K562 (cell line): ENCODE results near the gene PPARG. TPM values are rescaled to one million over a fixed set of nuclear protein-coding genes. Genes with fewer than 3 reads are reported as not detected.

Experiments used
- ATAC-seq: fragments of 200-7000 bp; cut with Tn5 transposase; 3 replicates; pipeline ENCODE4 v1.9.1; 2020; ENCODE audit warnings: moderate library complexity
- BruUV-seq: library from RNA; stranded (reverse); fragments of 400-500 nt; replicated peaks from 2 replicates; lab custom pipeline; 2021; lab: Mats Ljungman, UMichigan
- CTCF ChIA-PET: fragments of 300-600 bp; formaldehyde crosslinking; extraction: SDS; loops from one replicate; lab custom pipeline; 2021; ENCODE audit warnings: low intra/inter-chr PET ratio; lab: Yijun Ruan, JAX
- POLR2A ChIA-PET: fragments of 300-600, 350-650 bp; sonication (Branson Sonifier 250); formaldehyde crosslinking; extraction: SDS; loops from one replicate; lab custom pipeline; 2021; ENCODE audit warnings: antibody characterized with exemption, inconsistent platforms; lab: Yijun Ruan, JAX
- DNase-seq, 4 experiments: peaks; one replicate each; pipeline versions ENCODE4 v3.0.0 to v3.0.0-alpha.2; 2011 to 2018; ENCODE audit warnings: low spot score in 3 of 4, mixed read lengths in 3 of 4; ENCODE audit errors: extremely low read depth in 1 of 4
- FAIRE-seq: peaks from 2 replicates; lab custom pipeline; 2011; peaks lifted over from hg19 to GRCh38; lab: Jason Lieb, UNC
- H2AFZ ChIP-seq: 2 replicates; pipeline ENCODE4 v1.6.0; 2011; ENCODE audit warnings: low read depth, low read length, control low read depth, inconsistent platforms
- H3K27ac ChIP-seq: fragments of 200-600 bp; 3 replicates; pipeline ENCODE4 v1.8.0; 2011; ENCODE audit warnings: low read depth, mild to moderate bottlenecking, control low read depth, inconsistent platforms, low read length, moderate library complexity, mixed read lengths; ENCODE audit errors: extremely low read depth
- H3K27me3 ChIP-seq, 2 experiments: fragments of 300-600 bp in 1 of 2; 2 replicates in 1 of 2; 3 replicates in 1 of 2; pipeline versions ENCODE4 v1.6.0 to v1.8.0; 2011; ENCODE audit warnings: inconsistent platforms in 2 of 2, low read length in 2 of 2, mild to moderate bottlenecking in 1 of 2, mixed read lengths in 1 of 2, moderate library complexity in 1 of 2; ENCODE audit not compliant: control insufficient read depth in 2 of 2, insufficient read depth in 2 of 2
- H3K36me3 ChIP-seq: fragments of 300-600 bp; 3 replicates; pipeline ENCODE4 v1.8.0; 2011; ENCODE audit warnings: mild to moderate bottlenecking, low read length, inconsistent platforms; ENCODE audit not compliant: control insufficient read depth, insufficient read depth
- H3K4me1 ChIP-seq, 2 experiments: fragments of 200-600 bp in 1 of 2; replicated peaks in 1 of 2; 2 replicates in 1 of 2; 3 replicates in 1 of 2; pipeline versions ENCODE4 v1.5.1 to v1.8.0; 2011; ENCODE audit warnings: inconsistent platforms in 2 of 2, low read length in 2 of 2, mild to moderate bottlenecking in 1 of 2, mixed read lengths in 1 of 2, moderate library complexity in 1 of 2; ENCODE audit not compliant: control insufficient read depth in 2 of 2, insufficient read depth in 2 of 2
- H3K4me2 ChIP-seq: 2 replicates; pipeline ENCODE4 v1.6.1; 2011; ENCODE audit warnings: low read length, control low read depth, inconsistent platforms, mixed read lengths; ENCODE audit not compliant: insufficient read depth
- H3K4me3 ChIP-seq: fragments of 200-600 bp; sonication (generic), shearing (Covaris generic); 2 replicates; pipeline ENCODE4 v1.5.1; 2016; ENCODE audit warnings: control low read depth, inconsistent platforms
- H3K79me2 ChIP-seq: fragments of 200-600 bp; 3 replicates; pipeline ENCODE4 v1.8.0; 2011; ENCODE audit warnings: low read length, inconsistent platforms; ENCODE audit not compliant: control insufficient read depth, insufficient read depth
- H3K9ac ChIP-seq, 2 experiments: 2 replicates each; pipeline versions ENCODE4 v1.6.0 to v1.6.1; 2011; ENCODE audit warnings: low read depth in 2 of 2, low read length in 2 of 2, control low read depth in 1 of 2, inconsistent platforms in 1 of 2, mild to moderate bottlenecking in 1 of 2, mixed read lengths in 1 of 2; ENCODE audit not compliant: insufficient read depth in 1 of 2
- H3K9me1 ChIP-seq: one replicate; pipeline ENCODE4 v1.6.0; 2011; ENCODE audit warnings: inconsistent platforms, mild to moderate bottlenecking, low read length, moderate library complexity; ENCODE audit not compliant: control insufficient read depth, insufficient read depth
- H3K9me3 ChIP-seq: replicated peaks from 2 replicates; pipeline ENCODE4 v1.5.1; 2011; ENCODE audit warnings: low read depth, low read length, inconsistent platforms; ENCODE audit not compliant: control insufficient read depth, insufficient read depth
- H4K20me1 ChIP-seq: replicated peaks from 2 replicates; pipeline ENCODE4 v1.6.1; 2011; ENCODE audit warnings: low read length, inconsistent platforms, mixed read lengths; ENCODE audit not compliant: control insufficient read depth, insufficient read depth
- CGGBP1 ChIP-seq: fragments of 250-450 bp; sonication (Bioruptor Pico); IDR thresholded peaks from 2 replicates; pipeline ENCODE4 v1.9.0; 2021; ENCODE audit warnings: mild to moderate bottlenecking
- RCOR1 ChIP-seq, 2 experiments: IDR thresholded peaks; 2 replicates each; pipeline ENCODE4 v1.6.1; 2012; ENCODE audit warnings: low read depth in 2 of 2, low read length in 2 of 2, borderline replicate concordance in 1 of 2, improper control_type of control experiment in 1 of 2
- SIX5 ChIP-seq, 2 experiments: IDR thresholded peaks; 2 replicates each; pipeline ENCODE4 v1.6.1; 2011; ENCODE audit warnings: low read length in 2 of 2, borderline replicate concordance in 1 of 2, low read depth in 1 of 2, mild to moderate bottlenecking in 1 of 2, moderate library complexity in 1 of 2; ENCODE audit not compliant: insufficient read depth in 1 of 2
- ZNF174 ChIP-seq: fragments of 250-450 bp; sonication (Bioruptor Pico); IDR thresholded peaks from 2 replicates; pipeline ENCODE4 v1.4.0; 2020; ENCODE audit warnings: mild to moderate bottlenecking
- ZNF197 ChIP-seq: fragments of 200-800 bp; sonication (Bioruptor generic); IDR thresholded peaks from 2 replicates; pipeline ENCODE4 v1.6.1; 2016; ENCODE audit warnings: low read depth, missing genetic modification characterization, missing compliant biosample characterization
- ZNF217 ChIP-seq: sonication (generic); formaldehyde crosslinking; IDR thresholded peaks from 2 replicates; pipeline ENCODE4 v1.8.0; 2022; ENCODE audit warnings: mild to moderate bottlenecking, missing genetic modification reagents
- WGBS: fragments of 100-300 bp; shearing (Covaris generic); methylation state at CpG from one replicate; pipeline ENCODE4 v1.1.6; 2016; ENCODE audit warnings: low coverage, mixed read lengths; ENCODE audit not compliant: insufficient coverage; ENCODE audit errors: missing lambda C conversion rate; 5-methylcytosine and 5-hydroxymethylcytosine counted together
- in situ Hi-C: fragments of 300-500 bp; cut with MboI; formaldehyde crosslinking; loops from 4 replicates; pipeline ENCODE4 v1.15.0; 2018; ENCODE audit warnings: inconsistent platforms, mixed read lengths
- intact Hi-C: fragments of 100-400 bp; cut with micrococcal nuclease; formaldehyde crosslinking; loops from 2 replicates; pipeline ENCODE4 v1.14.2; 2022
- polyA plus RNA-seq, 8 experiments: library from polyadenylated mRNA; depleted of rRNA in 4 of 8; stranded (reverse) in 5 of 8; unstranded in 3 of 8; fragments of >200 nt; fragmentation: Nextera tagmentation in 2 of 8; fragmentation: Illumina TruSeq in 1 of 8; extraction: Ambion mirVana in 2 of 8; extraction: Trizol in 1 of 8; gene quantifications; 2 replicates each; pipeline versions ENCODE4 v1.2.1 to v1.2.3, GENCODE V29; 2011 to 2014; ENCODE audit warnings: inconsistent platforms in 1 of 8, missing spikeins in 1 of 8
- total RNA-seq, 7 experiments: library from RNA; depleted of rRNA in 6 of 7; stranded (reverse); fragments of >200 nt in 6 of 7; fragmentation: Illumina TruSeq in 2 of 7; extraction: Trizol in 2 of 7; gene quantifications; 2 replicates each; pipeline versions ENCODE4 v1.2.1 to v1.2.3, GENCODE V29; 2011 to 2021; ENCODE audit warnings: low replicate concordance in 1 of 7
- TF ChIP-seq, protein P1 (sequence below): sonication (generic); formaldehyde crosslinking; IDR thresholded peaks from 2 replicates; pipeline ENCODE4 v1.8.1; 2023; ENCODE audit warnings: mild to moderate bottlenecking, missing genetic modification reagents
- TF ChIP-seq, protein P2 (sequence below): fragments of 450-650 bp; conservative IDR thresholded peaks from 2 replicates; pipeline ENCODE4 v1.6.1; 2016; ENCODE audit warnings: missing genetic modification characterization, low read depth, mild to moderate bottlenecking, missing compliant biosample characterization, moderate library complexity
- TF ChIP-seq, protein P3 (sequence below): fragments of 450-650 bp; IDR thresholded peaks from 2 replicates; pipeline ENCODE4 v1.6.1; 2017; ENCODE audit warnings: antibody characterized with exemption

Gene PPARG
- total and polyA plus RNA-seq, 9 of the 15 experiments (the other 6 are each of a cell fraction or from before 2014, with no cell fraction given), result not detected

DNA sequence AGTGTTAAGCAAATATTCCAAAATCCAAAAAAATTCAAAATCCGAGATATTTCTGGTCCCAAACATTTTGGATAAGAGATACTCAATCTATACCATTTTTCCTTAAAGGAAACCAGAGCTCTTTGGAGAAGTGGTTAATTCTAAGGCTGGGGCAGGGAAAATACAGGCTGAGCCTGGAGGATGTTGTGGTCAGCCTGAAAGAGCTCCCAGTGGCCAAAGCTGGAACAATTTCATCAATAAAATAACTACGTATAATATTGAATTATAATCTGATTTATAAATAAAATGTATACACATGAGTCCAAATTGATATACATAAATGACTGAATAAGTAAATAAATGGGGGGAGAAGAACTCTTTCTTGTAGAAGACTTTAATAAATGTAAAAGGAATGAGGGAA, 24.6 kb downstream of the PPARG start:
- BruUV-seq, result no TSS peak
- CTCF ChIA-PET, result no interaction called here
- ATAC-seq (no peak), FAIRE-seq (no peak), DNase-seq (no peak)
- H3K36me3 ChIP-seq, result no peaks in the 10 kb centered on the region
- H3K27ac ChIP-seq, result no peak overlapping the region
- intact Hi-C loops (loop anchor here (5.0 kb wide), 1 partner anchor 176 kb away; no protein-coding TSS in a partner anchor), in situ Hi-C loops (no loop called here)
- no peak overlapping the region for H2AFZ ChIP-seq
- POLR2A ChIA-PET, result interaction anchor here (0.6 to 1.3 kb wide), 3 partner anchors 9 to 871 kb away, joined by 3 to 4 read pairs (median 4); no protein-coding TSS in a partner anchor
- H3K4me2 ChIP-seq, result no peak overlapping the region
- TF ChIP-seq ZNF217 (CRISPR knock-in tag), result no peak
- TF ChIP-seq, protein P1, sequence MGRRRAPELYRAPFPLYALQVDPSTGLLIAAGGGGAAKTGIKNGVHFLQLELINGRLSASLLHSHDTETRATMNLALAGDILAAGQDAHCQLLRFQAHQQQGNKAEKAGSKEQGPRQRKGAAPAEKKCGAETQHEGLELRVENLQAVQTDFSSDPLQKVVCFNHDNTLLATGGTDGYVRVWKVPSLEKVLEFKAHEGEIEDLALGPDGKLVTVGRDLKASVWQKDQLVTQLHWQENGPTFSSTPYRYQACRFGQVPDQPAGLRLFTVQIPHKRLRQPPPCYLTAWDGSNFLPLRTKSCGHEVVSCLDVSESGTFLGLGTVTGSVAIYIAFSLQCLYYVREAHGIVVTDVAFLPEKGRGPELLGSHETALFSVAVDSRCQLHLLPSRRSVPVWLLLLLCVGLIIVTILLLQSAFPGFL (CRISPR knock-in tag), result no peak
- H3K4me3 ChIP-seq, result no peak overlapping the region
- H3K79me2 ChIP-seq, result no peaks in the 10 kb centered on the region
- no peaks in the 10 kb centered on the region for H3K9me3 ChIP-seq
- H3K27me3 ChIP-seq, result peaks cover 5 to 9% of the 10 kb centered on the region in 2 experiments
- no peaks in the 10 kb centered on the region for H3K4me1 ChIP-seq
- no peaks in the 10 kb centered on the region for H4K20me1 ChIP-seq
- no peaks in the 10 kb centered on the region for H3K9me1 ChIP-seq
- no peak overlapping the region for H3K9ac ChIP-seq
- WGBS, result 2% methylated on average over 2 of the region's 2 CpGs

DNA sequence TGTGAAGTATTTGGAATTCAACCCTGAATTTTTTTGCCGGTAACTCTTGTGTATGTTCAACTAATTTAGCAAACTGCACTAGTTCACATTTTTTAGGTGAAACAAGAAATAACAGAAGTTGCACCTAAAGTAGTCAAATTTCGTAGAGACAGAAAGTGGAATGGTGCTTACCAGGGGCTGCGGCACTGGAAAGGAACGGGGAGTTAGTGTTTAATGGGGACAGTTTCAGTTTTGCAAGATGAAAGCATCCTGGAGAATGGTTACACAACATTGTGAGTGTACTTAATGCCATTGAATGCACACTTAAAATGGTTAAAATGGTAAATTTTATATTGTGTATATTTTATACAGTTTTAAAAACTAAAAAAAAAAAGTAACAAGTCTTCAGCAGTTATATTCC, 27.4 kb downstream of the PPARG start:
- no peaks in the 10 kb centered on the region for H3K36me3 ChIP-seq
- CTCF ChIA-PET, result no interaction called here
- H3K4me2 ChIP-seq, result no peak overlapping the region
- POLR2A ChIA-PET, result no interaction called here
- no peaks in the 10 kb centered on the region for H3K79me2 ChIP-seq
- no peaks in the 10 kb centered on the region for H4K20me1 ChIP-seq
- in situ Hi-C loops, result no loop called here
- H2AFZ ChIP-seq, result no peak overlapping the region
- ATAC-seq, result no peak
- TF ChIP-seq RCOR1 (IDR thresholded peaks at IDR 0.05; ENCODE audit: borderline replicate concordance in 1 of 2, low read depth in 2 of 2, low read length in 2 of 2) (no peak), ZNF174 (no peak), SIX5 (IDR thresholded peaks at IDR 0.05; ENCODE audit: borderline replicate concordance in 1 of 2, insufficient read depth in 1 of 2, low read depth in 1 of 2, low read length in 2 of 2) (no peak), ZNF197 (no peak), CGGBP1 (CRISPR knock-in tag) (no peak)
- TF ChIP-seq, protein P2, sequence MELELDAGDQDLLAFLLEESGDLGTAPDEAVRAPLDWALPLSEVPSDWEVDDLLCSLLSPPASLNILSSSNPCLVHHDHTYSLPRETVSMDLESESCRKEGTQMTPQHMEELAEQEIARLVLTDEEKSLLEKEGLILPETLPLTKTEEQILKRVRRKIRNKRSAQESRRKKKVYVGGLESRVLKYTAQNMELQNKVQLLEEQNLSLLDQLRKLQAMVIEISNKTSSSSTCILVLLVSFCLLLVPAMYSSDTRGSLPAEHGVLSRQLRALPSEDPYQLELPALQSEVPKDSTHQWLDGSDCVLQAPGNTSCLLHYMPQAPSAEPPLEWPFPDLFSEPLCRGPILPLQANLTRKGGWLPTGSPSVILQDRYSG (tag), result no peak
- TF ChIP-seq, protein P3, sequence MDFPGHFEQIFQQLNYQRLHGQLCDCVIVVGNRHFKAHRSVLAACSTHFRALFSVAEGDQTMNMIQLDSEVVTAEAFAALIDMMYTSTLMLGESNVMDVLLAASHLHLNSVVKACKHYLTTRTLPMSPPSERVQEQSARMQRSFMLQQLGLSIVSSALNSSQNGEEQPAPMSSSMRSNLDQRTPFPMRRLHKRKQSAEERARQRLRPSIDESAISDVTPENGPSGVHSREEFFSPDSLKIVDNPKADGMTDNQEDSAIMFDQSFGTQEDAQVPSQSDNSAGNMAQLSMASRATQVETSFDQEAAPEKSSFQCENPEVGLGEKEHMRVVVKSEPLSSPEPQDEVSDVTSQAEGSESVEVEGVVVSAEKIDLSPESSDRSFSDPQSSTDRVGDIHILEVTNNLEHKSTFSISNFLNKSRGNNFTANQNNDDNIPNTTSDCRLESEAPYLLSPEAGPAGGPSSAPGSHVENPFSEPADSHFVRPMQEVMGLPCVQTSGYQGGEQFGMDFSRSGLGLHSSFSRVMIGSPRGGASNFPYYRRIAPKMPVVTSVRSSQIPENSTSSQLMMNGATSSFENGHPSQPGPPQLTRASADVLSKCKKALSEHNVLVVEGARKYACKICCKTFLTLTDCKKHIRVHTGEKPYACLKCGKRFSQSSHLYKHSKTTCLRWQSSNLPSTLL, result no peak
- TF ChIP-seq, all 486 proteins: peak for 0
- intact Hi-C loops, result no loop called here
- Histone ChIP-seq H3K27me3 (peaks cover under 1 to 5% of the 10 kb centered on the region in 2 experiments), H3K9ac (no peak overlapping the region), H3K9me3 (no peaks in the 10 kb centered on the region), H3K9me1 (no peaks in the 10 kb centered on the region), H3K4me1 (no peaks in the 10 kb centered on the region), H3K4me3 (no peak overlapping the region), H3K27ac (no peak overlapping the region)
- BruUV-seq, result no TSS peak
- 2% methylated on average over 4 of the region's 4 CpGs for WGBS
- no peak for DNase-seq
- FAIRE-seq, result no peak
